ENCODE measurements around the gene EPS8L3.
A peak's percentile ranks its signal among the peaks of the same experiment; 100 is the strongest.
"Not testable (repeated sequence)": the region's sequence is repeated elsewhere in the genome, so short reads cannot be mapped to it uniquely, and the experiment has no call there.

EPS8L3 gene, protein sequence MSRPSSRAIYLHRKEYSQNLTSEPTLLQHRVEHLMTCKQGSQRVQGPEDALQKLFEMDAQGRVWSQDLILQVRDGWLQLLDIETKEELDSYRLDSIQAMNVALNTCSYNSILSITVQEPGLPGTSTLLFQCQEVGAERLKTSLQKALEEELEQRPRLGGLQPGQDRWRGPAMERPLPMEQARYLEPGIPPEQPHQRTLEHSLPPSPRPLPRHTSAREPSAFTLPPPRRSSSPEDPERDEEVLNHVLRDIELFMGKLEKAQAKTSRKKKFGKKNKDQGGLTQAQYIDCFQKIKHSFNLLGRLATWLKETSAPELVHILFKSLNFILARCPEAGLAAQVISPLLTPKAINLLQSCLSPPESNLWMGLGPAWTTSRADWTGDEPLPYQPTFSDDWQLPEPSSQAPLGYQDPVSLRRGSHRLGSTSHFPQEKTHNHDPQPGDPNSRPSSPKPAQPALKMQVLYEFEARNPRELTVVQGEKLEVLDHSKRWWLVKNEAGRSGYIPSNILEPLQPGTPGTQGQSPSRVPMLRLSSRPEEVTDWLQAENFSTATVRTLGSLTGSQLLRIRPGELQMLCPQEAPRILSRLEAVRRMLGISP

GRCh38 chr1:109763646-109764415 is at the start of gene EPS8L3:
Gene EPS8L3 (minus strand): TSS chr1:109763923. CDS start chr1:109761749, 2,174 bp downstream.
- DNase-seq (ENCODE audit: low read depth), result no peak

DNA sequence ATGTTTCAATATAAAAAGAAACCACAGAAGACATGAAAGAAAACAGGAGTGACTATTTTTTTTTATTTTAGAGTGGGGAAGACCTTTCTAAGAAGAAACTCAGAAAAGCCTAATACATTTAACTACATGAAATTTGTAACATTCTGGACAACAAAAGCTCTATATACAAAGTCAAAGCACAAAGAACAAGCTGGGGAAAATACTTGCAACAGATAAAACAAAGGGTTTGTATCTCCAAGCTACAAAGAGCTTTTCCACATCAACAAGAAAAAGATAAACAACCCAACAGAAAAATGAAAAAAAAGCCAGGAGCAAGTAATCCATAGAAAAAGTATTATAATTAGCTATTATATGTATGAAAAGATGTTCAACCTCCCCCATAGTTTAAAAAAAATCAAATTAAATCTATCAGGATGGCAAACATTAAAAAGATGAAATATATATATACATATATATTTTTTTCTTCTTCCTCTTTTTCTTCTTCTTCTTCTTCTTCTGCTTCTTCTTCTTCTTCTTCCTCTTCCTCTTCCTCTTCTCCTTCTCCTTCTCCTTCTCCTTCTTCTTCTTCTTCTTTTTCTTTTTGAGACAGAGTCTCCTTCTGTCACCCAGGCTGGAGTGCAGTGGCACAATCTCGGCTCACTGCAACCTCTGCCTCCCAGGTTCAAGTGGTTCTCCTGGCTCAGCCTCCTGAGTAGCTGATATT is 49.1 kb upstream of the EPS8L3 start:
- DNase-seq (ENCODE audit: low read depth), result no peak

- DNase-seq (ENCODE audit: low read depth), result no peak
Measured at GRCh38 chr1:109808703-109809102, 45.0 kb upstream of the EPS8L3 start.

DNA sequence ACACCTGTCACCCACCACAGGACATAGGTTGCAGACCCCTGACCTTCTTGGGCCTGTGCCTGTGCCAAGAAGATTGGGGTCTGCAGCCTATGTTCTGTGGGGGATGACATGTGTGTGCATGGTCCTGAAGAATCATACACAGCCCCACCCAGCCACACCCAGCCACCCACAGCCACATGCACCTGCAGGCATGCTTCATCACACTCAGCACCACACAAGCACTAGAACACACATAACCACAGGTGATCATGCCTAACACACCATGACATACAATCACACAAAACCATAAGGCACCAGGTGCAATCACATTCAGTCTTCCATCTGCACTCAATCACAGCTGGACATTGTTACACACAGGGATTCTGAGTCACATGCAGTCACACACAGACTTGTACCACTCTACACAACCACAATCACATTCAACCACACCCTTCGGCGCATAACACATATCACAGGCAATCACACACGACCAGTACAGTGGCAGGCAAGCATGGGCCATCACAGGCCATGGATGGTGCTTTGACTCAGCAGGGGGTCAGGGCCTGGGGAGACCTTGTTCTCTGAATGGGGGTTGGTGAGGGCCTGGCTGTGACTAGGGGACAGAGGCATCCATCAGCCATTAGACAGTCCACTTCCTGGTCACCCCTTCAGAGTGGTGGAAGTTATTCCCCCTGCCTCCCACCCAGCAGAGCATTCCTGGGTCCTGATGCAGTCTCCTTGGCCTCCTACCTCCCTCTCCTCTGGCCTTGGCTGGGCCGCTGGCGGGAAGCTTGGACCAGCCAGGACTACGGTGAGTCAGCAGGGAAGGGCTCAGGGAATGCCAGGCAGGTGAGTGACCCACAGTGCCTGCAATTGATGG is 44.3 kb upstream of the EPS8L3 start:
- no peak for DNase-seq (ENCODE audit: low read depth)

DNA sequence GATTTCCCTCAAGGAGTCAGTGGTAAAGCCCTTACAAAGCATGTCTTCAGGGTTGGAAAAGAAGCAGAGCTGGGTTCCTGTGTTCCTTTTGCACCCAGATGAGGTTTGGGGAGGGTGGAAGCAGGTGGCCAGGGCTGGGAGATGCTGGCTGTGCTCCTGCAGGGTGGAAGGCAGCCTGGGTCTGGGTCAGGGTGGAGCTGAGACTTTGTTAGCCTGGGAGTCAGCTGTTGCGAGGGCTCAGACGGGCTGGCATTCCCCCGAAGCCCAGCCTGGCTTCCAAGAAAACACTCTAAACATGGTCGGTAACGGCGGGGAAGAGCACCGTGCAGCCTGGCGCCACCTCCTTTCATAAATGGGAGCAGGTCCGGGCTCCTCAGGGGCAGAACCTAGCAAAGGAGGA is 43.7 kb upstream of the EPS8L3 start:
- DNase-seq (ENCODE audit: low read depth), result no peak

- DNase-seq (ENCODE audit: low read depth), result no peak
Measured at GRCh38 chr1:109806733-109807400, 43.1 kb upstream of the EPS8L3 start.

DNA sequence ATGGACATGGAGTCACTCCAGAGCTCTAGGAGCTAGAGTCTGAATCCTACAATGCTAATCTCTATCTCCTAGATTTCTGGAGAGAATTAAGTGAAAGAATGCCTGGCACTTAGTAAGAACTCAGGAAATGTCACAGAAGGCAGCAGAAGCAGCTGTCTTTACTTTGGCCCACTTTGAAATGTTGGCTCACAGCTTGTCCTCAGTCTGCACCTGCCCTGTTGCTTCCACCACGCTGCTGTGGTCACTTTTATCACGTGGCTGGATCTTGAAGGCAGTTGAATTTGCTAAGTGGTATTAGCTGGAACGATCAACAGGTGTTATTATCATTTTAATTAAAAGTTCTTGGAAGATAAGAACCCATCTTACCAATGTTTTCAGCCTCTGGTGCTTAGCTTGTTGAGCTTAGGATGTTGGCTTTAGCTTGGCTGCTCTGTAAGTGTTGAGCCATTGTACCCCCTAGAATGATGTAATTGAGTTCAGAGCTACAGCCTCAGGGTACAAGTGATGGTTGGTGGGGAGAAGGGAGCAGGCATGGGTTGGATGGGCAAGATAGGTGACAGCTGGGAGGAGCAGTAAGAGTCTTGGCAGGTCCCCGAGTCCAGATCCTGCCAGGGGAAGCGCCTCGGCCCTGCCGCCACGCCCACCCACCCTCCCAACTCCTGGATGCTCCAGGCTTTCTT is 41.9 kb upstream of the EPS8L3 start:
- DNase-seq (ENCODE audit: low read depth), result no peak

- no peak for DNase-seq (ENCODE audit: low read depth)
Measured at GRCh38 chr1:109804660-109805059, 40.9 kb upstream of the EPS8L3 start.

- DNase-seq (ENCODE audit: low read depth), result no peak
Measured at GRCh38 chr1:109803901-109804331, 40.2 kb upstream of the EPS8L3 start.

GRCh38 chr1:109802901-109803561 is 39.3 kb upstream of the EPS8L3 start:
- no peak for DNase-seq (ENCODE audit: low read depth)

- peak; percentile 27 for DNase-seq (ENCODE audit: low read depth)
Measured at GRCh38 chr1:109802136-109802900, 38.6 kb upstream of the EPS8L3 start.

GRCh38 chr1:109801791-109802135 is 38.0 kb upstream of the EPS8L3 start:
- DNase-seq (ENCODE audit: low read depth), result no peak

DNA sequence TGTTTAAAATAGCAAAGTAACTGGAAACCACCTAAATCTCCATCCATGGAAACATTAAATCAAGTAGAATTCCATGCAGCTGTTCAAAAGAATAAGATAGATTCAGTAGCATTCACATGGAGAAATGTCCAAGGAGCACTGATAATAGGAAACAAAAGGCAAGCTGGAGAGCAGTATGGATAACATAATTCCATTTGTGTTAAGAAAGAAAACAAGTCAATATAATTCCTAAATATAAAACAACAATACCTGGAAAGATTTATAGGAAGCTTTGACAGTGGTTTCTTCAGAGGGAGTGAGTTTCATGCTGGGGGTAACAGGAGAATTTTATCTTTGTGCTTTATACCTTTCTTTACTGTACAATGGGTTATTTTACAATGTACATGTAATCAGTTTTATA is 36.6 kb upstream of the EPS8L3 start:
- no peak for DNase-seq (ENCODE audit: low read depth)

GRCh38 chr1:109799445-109799844 is 35.7 kb upstream of the EPS8L3 start:
- DNase-seq (ENCODE audit: low read depth), result no peak

GRCh38 chr1:109797303-109797595 is 33.5 kb upstream of the EPS8L3 start:
- not testable (repeated sequence) for DNase-seq (ENCODE audit: low read depth)

DNA sequence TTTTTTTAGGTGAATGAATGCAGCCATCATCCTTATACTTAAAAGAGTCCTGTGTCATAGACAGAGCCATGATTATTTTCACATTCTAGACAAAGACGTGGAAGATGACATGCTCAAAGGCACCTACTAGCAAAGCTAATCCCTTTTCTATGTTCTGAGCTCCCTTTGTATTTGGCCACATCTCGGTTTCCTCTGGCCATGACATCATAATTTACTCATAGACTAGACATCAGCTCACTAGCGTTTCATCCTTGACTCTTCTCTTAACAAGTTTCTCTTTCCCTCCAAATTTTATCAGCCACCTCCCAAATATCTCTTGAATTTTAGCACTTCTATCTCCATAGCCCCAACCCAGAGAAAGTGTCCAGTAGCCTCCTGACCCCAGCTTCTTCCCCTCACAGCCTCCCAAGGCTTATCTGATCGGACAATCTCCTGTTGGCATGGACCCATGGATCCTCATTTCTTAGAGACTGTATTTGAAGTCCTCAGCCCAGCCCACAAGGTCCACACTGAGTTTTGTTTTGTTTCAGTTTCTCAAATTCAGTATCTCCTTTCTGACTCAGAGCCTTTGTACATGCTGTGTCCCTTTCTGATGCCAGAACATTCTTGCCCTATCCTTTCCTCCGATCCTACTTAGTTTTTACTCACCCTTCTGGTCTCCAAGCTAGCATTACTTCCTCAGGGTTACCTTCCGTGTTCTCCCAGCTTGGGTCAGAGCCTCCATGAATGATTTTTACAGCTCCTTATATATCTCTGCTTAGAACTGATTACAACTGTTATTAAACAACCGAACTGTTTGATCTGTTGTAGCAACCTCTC is 33.0 kb upstream of the EPS8L3 start:
- no peak for DNase-seq (ENCODE audit: low read depth)

DNA sequence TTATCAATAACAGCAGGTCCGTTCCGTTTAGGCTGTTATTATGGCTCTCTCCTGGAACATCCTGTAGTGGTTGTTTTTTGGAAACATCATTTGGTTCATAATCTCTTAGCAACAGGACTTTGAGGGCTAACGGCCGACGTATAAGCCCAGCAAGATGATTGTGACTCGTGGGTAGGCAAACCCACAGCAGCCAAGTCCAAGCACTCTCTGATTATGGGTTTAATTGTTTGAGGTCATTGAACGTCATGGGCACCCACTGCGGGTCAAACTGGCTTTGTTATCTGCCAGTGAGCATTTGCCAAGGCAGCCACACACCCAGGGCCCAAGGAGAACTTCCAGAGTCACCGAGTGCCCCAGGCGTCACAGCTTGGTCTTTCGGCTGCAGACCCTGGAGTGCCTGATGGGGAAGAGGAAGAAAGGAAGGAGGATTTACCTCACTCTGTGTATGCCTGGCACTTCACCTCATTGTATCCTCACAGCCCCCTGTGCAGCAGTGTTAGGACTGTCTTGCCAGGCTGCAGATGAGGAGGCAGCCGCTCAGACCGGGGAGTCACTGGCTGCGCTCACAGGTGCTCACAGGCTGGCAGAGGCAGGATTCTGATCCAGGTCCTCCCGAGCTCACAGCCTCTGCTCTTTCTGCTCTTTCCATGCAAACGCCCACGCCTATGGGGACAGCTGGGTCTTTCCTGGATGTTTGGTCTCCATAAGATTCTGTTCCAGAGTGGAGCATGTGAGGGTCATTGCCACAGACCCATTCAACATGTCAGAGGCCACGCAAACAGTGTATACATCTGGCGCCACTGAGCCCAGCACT is 30.8 kb upstream of the EPS8L3 start:
- DNase-seq (ENCODE audit: low read depth), result no peak

All from activated T-helper 1 cell treated with Interleukin-2 at 50 U/mL for 16 hours (primary cell).